Esophagus squamous epithelium (tissue), 5 donors: Measurements from ENCODE around the gene KIAA1217. TPM values are rescaled to one million over a fixed set of nuclear protein-coding genes. Genes with fewer than 3 reads are reported as not detected.
"Not testable (repeated sequence)": the region's sequence is repeated elsewhere in the genome, so short reads cannot be mapped to it uniquely, and the experiment has no call there.

Experiments
- DNase-seq: peaks from one replicate; lab custom pipeline; 2025; lab: John Stamatoyannopoulos, UW
- H3K27ac ChIP-seq, 4 donors: fragments of 200-600 bp; sonication (generic); one replicate each; pipeline ENCODE4 v1.5.1; 2016 to 2019; ENCODE audit warnings: mild to moderate bottlenecking in 1 of 4
- H3K27me3 ChIP-seq, 4 donors: fragments of 200-600 bp; sonication (generic); 1 replicate in 3 of 4; 2 replicates in 1 of 4; pipeline versions ENCODE4 v1.5.1 to v1.6.0; 2017 to 2021; ENCODE audit warnings: antibody characterized with exemption in 1 of 4
- H3K36me3 ChIP-seq, 3 donors: fragments of 200-600 bp; sonication (generic); one replicate each; pipeline ENCODE4 v1.5.1; 2016 to 2019
- H3K4me1 ChIP-seq, 3 donors: fragments of 200-600 bp; sonication (generic); one replicate each; pipeline ENCODE4 v1.5.1; 2017 to 2019
- H3K4me3 ChIP-seq, 4 donors: fragments of 200-600 bp; sonication (generic); 1 replicate in 3 of 4; 2 replicates in 1 of 4; pipeline ENCODE4 v1.5.1; 2016 to 2019; ENCODE audit warnings: mild to moderate bottlenecking in 2 of 4, moderate library complexity in 1 of 4
- H3K9me3 ChIP-seq, 3 donors: fragments of 200-600 bp; sonication (generic); one replicate each; pipeline ENCODE4 v1.5.1; 2016 to 2019
- POLR2A ChIP-seq, 4 donors: fragments of 450-650 bp; IDR thresholded peaks; one replicate each; pipeline ENCODE4 v1.6.1; 2017; ENCODE audit warnings: antibody characterized with exemption in 4 of 4, mild to moderate bottlenecking in 4 of 4, moderate library complexity in 3 of 4
- WGBS, 2 donors: methylation state at CpG; one replicate each; pipeline ENCODE4 v1.1.5; 2018; 5-methylcytosine and 5-hydroxymethylcytosine counted together
- intact Hi-C: fragments of 100-400 bp; cut with DNase I; formaldehyde crosslinking; loops from one replicate; pipeline ENCODE4 v1.15.0; 2022
- total RNA-seq, 4 donors: library from RNA; depleted of rRNA; stranded (reverse); fragments of >200 nt; gene quantifications; one replicate each; pipeline ENCODE4 v1.1.0, GENCODE V29; 2016
- TF ChIP-seq, protein P1 (sequence below), 6 experiments: fragments of 450-650 bp in 4 of 6; fragments of 200-600 bp in 2 of 6; sonication (generic) in 2 of 6; IDR thresholded peaks; one replicate each; pipeline ENCODE4 v1.5.1; 2016 to 2019; ENCODE audit warnings: antibody characterized with exemption in 6 of 6, mild to moderate bottlenecking in 4 of 6, moderate library complexity in 4 of 6
- donor health status: DM: yes; HTN: yes; CAD: no.

The KIAA1217 gene
- total RNA-seq, 4 donors from 2014 or later = 56.2 to 67.6 (median 66.2) TPM

DNA sequence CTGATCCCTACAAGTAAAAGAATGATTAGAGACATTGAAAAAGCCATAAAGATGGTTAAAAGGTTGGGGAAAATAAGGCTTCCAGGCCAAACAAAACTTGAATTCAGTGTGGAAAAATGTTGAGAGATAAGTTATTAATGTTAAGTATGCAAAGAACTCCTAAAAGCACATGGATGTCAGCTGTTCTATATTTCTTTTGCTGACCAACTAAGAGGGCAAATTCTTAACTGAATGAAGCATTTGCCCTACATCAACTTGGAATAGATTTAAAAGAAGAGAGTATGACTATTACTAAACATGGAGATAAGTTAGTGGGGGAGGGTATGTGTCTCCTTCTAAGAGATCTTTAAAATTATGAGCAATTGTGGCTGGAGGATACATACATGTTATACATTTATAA is 124.8 kb downstream of the KIAA1217 start:
- no peak for DNase-seq
- Histone ChIP-seq H3K4me3 (no peak overlapping the region), H3K27ac (no peak overlapping the region), H3K4me1 (peaks cover 0 to 19% (median 4%) of the 10 kb centered on the region in 3 donors), H3K27me3 (no peaks in the 10 kb centered on the region), H3K9me3 (no peaks in the 10 kb centered on the region), H3K36me3 (peaks cover 0 to 4% (median 0%) of the 10 kb centered on the region in 3 donors)
- no peak for TF ChIP-seq POLR2A (IDR thresholded peaks at IDR 0.05)
- TF ChIP-seq, protein P1, sequence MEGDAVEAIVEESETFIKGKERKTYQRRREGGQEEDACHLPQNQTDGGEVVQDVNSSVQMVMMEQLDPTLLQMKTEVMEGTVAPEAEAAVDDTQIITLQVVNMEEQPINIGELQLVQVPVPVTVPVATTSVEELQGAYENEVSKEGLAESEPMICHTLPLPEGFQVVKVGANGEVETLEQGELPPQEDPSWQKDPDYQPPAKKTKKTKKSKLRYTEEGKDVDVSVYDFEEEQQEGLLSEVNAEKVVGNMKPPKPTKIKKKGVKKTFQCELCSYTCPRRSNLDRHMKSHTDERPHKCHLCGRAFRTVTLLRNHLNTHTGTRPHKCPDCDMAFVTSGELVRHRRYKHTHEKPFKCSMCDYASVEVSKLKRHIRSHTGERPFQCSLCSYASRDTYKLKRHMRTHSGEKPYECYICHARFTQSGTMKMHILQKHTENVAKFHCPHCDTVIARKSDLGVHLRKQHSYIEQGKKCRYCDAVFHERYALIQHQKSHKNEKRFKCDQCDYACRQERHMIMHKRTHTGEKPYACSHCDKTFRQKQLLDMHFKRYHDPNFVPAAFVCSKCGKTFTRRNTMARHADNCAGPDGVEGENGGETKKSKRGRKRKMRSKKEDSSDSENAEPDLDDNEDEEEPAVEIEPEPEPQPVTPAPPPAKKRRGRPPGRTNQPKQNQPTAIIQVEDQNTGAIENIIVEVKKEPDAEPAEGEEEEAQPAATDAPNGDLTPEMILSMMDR (IDR thresholded peaks at IDR 0.05) = no peak
- intact Hi-C loops = no loop called here

DNA sequence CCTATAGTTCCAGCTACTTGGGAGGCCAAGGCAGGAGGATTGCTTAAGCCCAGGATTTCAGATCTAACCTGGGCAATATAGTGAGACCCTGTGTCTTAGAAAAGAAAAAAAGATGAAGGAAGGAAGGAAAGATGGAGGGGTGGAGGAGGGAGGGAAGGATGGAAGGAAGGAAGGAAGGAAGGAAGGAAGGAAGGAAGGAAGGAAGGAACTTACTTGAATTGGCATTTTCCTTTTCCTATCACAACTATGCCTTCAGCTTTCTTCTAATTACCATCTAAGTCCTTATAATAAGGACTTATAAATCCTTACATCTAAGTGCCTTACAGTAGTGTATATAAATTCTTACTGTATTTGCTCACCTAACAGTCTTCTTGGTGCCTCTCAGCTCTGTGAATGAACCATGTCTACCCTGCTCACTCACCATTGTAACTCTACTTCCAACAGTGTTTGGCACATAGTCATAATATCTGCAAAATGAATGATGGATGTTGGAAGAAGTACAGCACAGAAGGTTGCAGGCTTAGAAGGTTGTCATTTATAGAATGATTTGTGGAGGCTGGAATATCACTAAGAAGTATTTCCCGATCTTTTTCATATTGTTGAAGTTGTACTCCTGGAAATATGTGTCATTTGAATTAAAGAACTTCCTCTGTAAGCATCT is 125.5 kb downstream of the KIAA1217 start:
- H3K4me1 ChIP-seq = peaks cover 0 to 19% (median 4%) of the 10 kb centered on the region in 3 donors
- TF ChIP-seq, protein P1 (IDR thresholded peaks at IDR 0.05) = no peak
- TF ChIP-seq POLR2A (IDR thresholded peaks at IDR 0.05) = no peak
- DNase-seq = no peak
- H3K4me3 ChIP-seq = no peak overlapping the region
- H3K9me3 ChIP-seq = no peaks in the 10 kb centered on the region
- H3K36me3 ChIP-seq = peaks cover 0 to 4% (median 0%) of the 10 kb centered on the region in 3 donors
- WGBS, 2 donors = 41 to 60% methylated on average over 1 of the region's 1 CpG
- intact Hi-C loops = no loop called here
- H3K27ac ChIP-seq = no peak overlapping the region
- H3K27me3 ChIP-seq = no peaks in the 10 kb centered on the region

DNA sequence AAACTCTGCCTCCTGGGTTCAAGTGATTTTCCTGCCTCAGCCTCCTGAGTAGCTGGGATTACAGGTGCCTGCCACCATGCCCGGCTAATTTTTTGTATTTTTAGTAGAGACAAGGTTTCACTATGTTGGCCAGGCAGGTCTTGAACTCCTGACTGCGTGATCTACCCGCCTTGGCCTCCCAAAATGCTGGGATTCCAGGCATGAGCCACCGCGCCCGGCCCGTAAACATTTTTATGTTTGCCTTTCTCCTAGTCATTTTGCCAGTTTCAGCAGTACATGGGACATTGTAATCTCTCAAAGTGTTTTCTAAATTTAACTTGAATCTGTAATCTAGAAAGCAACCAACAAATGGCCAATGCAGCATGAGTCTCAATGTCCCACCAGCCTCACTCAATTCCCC is 128.8 kb downstream of the KIAA1217 start:
- H3K4me1 ChIP-seq, H3K9me3 ChIP-seq, H3K27ac ChIP-seq, DNase-seq, intact Hi-C loops, H3K36me3 ChIP-seq, H3K27me3 ChIP-seq, H3K4me3 ChIP-seq: not testable (repeated sequence)
- 85 to 86% methylated on average over 5 to 7 of the region's 7 CpGs for WGBS, 2 donors

DNA sequence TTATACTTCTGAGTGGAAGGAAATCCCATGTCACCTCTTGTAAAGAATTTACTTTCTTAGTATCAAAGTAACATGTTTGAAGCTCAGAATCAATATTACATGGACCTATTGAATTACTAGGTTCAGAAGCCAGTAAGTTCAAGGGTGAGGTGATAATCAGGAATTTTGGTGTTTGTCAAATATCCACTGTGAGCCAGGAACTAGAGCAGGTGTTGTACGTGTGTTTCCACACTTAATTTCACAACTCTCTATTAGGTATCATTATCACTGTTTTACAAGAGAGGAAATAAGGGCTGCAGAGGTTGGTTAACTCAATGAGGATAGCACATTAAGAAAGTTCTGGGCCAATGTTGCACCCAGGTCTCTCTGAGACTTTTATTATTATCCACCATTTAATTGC is 130.4 kb downstream of the KIAA1217 start:
- no peak overlapping the region for H3K4me3 ChIP-seq
- no peak for DNase-seq
- no peak overlapping the region for H3K27ac ChIP-seq
- TF ChIP-seq, protein P1 (IDR thresholded peaks at IDR 0.05) = no peak
- no peak for TF ChIP-seq POLR2A (IDR thresholded peaks at IDR 0.05)
- intact Hi-C loops = no loop called here
- no peaks in the 10 kb centered on the region for H3K9me3 ChIP-seq
- no peaks in the 10 kb centered on the region for H3K27me3 ChIP-seq
- peaks cover 0 to 23% (median 7%) of the 10 kb centered on the region in 3 donors for H3K4me1 ChIP-seq
- peaks cover 0 to 4% (median 0%) of the 10 kb centered on the region in 3 donors for H3K36me3 ChIP-seq
- WGBS, 2 donors = 63 to 100% methylated on average over 1 of the region's 1 CpG

DNA sequence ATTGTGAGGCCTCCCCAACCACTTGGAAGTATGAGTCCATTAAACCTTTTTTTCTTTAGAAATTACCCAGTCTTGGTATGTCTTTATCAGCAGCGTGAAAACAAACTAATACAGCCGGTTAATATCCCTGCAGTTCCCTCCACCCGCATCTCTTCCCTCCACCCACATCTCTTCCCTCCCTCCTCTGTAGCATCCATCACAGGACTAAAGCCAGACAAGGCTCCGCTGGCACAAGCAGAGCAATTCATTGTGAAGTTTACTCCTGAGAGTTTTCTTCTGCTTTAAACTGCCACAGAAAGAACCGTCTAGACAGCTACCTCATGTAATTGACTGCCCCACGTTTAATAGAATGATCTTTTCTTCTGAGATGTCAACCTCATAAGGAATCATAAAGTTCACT is 131.5 kb downstream of the KIAA1217 start:
- TF ChIP-seq, protein P1 (IDR thresholded peaks at IDR 0.05) = no peak
- TF ChIP-seq POLR2A (IDR thresholded peaks at IDR 0.05) = no peak
- peaks cover 7 to 33% (median 16%) of the 10 kb centered on the region in 3 donors for H3K4me1 ChIP-seq
- H3K4me3 ChIP-seq = no peak overlapping the region
- no peaks in the 10 kb centered on the region for H3K27me3 ChIP-seq
- DNase-seq = no peak
- intact Hi-C loops = no loop called here
- 56 to 63% methylated on average over 6 of the region's 6 CpGs for WGBS, 2 donors
- no peak overlapping the region for H3K27ac ChIP-seq
- no peaks in the 10 kb centered on the region for H3K9me3 ChIP-seq
- H3K36me3 ChIP-seq = peaks cover 0 to 4% (median 0%) of the 10 kb centered on the region in 3 donors
